HepG2 (cell line): Measurements from ENCODE around the gene AGPAT2. TPM values are rescaled to one million over a fixed set of nuclear protein-coding genes. Genes with fewer than 3 reads are reported as not detected.
A peak's percentile ranks its signal among the peaks of the same experiment; 100 is the strongest.

Source experiments
- ATAC-seq: fragments of 200-7000 bp; cut with Tn5 transposase; 3 replicates; pipeline ENCODE4 v1.9.1; 2020; ENCODE audit warnings: mild to moderate bottlenecking, moderate library complexity
- BruUV-seq: library from RNA; stranded (reverse); fragments of 400-500 nt; replicated peaks from 2 replicates; lab custom pipeline; 2021; lab: Mats Ljungman, UMichigan
- CTCF ChIA-PET: fragments of 300-600 bp; formaldehyde crosslinking; extraction: SDS; loops from one replicate; lab custom pipeline; 2021; ENCODE audit warnings: low total read pairs, inconsistent platforms, low intra/inter-chr PET ratio; lab: Yijun Ruan, JAX
- POLR2A ChIA-PET: fragments of 350-600 bp; sonication (Branson Sonifier 250); formaldehyde crosslinking; loops from one replicate; lab custom pipeline; 2020; ENCODE audit warnings: antibody characterized with exemption, inconsistent platforms; lab: Yijun Ruan, JAX
- DNase-seq: peaks from one replicate; pipeline ENCODE4 v3.0.0-alpha.2; 2015; ENCODE audit warnings: low spot score
- FAIRE-seq: peaks from 3 replicates; lab custom pipeline; 2011; peaks lifted over from hg19 to GRCh38; lab: Jason Lieb, UNC
- H2AFZ ChIP-seq: one replicate; pipeline ENCODE4 v1.6.1; 2011; ENCODE audit warnings: low read length, inconsistent platforms
- H3K27ac ChIP-seq: fragments of 300-600 bp; 3 replicates; pipeline ENCODE4 v1.8.0; 2011; ENCODE audit warnings: mixed run types, mild to moderate bottlenecking, mixed read lengths, low read length, inconsistent platforms; ENCODE audit not compliant: insufficient read depth; ENCODE audit errors: extremely low read length
- H3K27me3 ChIP-seq, 2 experiments: fragments of 200-600 bp in 1 of 2; 2 replicates in 1 of 2; 3 replicates in 1 of 2; pipeline versions ENCODE4 v1.6.0 to v1.8.0; 2011; ENCODE audit warnings: low read length in 2 of 2, mild to moderate bottlenecking in 2 of 2, moderate library complexity in 2 of 2, inconsistent platforms in 1 of 2; ENCODE audit not compliant: insufficient read depth in 2 of 2, control insufficient read depth in 1 of 2
- H3K36me3 ChIP-seq, 2 experiments: fragments of 200-600 bp in 1 of 2; replicated peaks in 1 of 2; 2 replicates in 1 of 2; 3 replicates in 1 of 2; pipeline versions ENCODE4 v1.5.1 to v1.8.0; 2011; ENCODE audit warnings: low read length in 2 of 2, inconsistent platforms in 1 of 2; ENCODE audit not compliant: insufficient read depth in 2 of 2, control insufficient read depth in 1 of 2
- H3K4me1 ChIP-seq: 2 replicates; pipeline ENCODE4 v1.5.1; 2012; ENCODE audit warnings: low read length, inconsistent platforms; ENCODE audit not compliant: insufficient read depth
- H3K4me2 ChIP-seq: 2 replicates; pipeline ENCODE4 v1.6.0; 2011; ENCODE audit warnings: low read depth, low read length, inconsistent platforms
- H3K4me3 ChIP-seq, 3 experiments: fragments of 200-600 bp in 1 of 3; sonication (generic), shearing (Covaris generic) in 1 of 3; replicated peaks in 1 of 3; 2 replicates each; pipeline ENCODE4 v1.5.1; 2011 to 2016; ENCODE audit warnings: low read length in 3 of 3, inconsistent platforms in 2 of 3, low read depth in 2 of 3, mild to moderate bottlenecking in 2 of 3, control low read depth in 1 of 3, mixed read lengths in 1 of 3; ENCODE audit not compliant: insufficient read depth in 1 of 3
- H3K79me2 ChIP-seq: one replicate; pipeline ENCODE4 v1.6.1; 2011; ENCODE audit warnings: low read length, inconsistent platforms; ENCODE audit not compliant: insufficient read depth
- H3K9ac ChIP-seq: 2 replicates; pipeline ENCODE4 v1.6.0; 2011; ENCODE audit warnings: mild to moderate bottlenecking, low read depth, low read length, inconsistent platforms; ENCODE audit not compliant: insufficient read depth
- H3K9me3 ChIP-seq: 2 replicates; pipeline ENCODE4 v1.5.1; 2012; ENCODE audit warnings: mild to moderate bottlenecking, low read length
- H4K20me1 ChIP-seq: 2 replicates; pipeline ENCODE4 v1.6.0; 2011; ENCODE audit warnings: inconsistent platforms, mild to moderate bottlenecking, low read length, moderate library complexity; ENCODE audit not compliant: insufficient read depth
- NPAS2 ChIP-seq: sonication (generic); formaldehyde crosslinking; IDR thresholded peaks from 2 replicates; pipeline ENCODE4 v1.8.0; 2022; ENCODE audit warnings: mild to moderate bottlenecking, missing genetic modification reagents, borderline replicate concordance
- RBFOX2 ChIP-seq: fragments of 200-400 bp; formaldehyde crosslinking; IDR thresholded peaks from 2 replicates; pipeline ENCODE4 v1.6.1; 2017; ENCODE audit warnings: low read depth, mild to moderate bottlenecking, low read length
- RBM22 ChIP-seq: fragments of 200-400 bp; formaldehyde crosslinking; optimal IDR thresholded peaks from 2 replicates; pipeline ENCODE3; 2017; ENCODE audit warnings: mild to moderate bottlenecking, low read length, moderate library complexity
- ZFP36L2 ChIP-seq: sonication (generic); formaldehyde crosslinking; IDR thresholded peaks from 2 replicates; pipeline ENCODE4 v1.4.0; 2020; ENCODE audit warnings: missing genetic modification reagents
- ZNF24 ChIP-seq: fragments of 450-650 bp; IDR thresholded peaks from 2 replicates; pipeline ENCODE4 v1.6.1; 2017; ENCODE audit warnings: antibody characterized with exemption, mild to moderate bottlenecking
- ZNF691 ChIP-seq: sonication (generic); formaldehyde crosslinking; IDR thresholded peaks from 2 replicates; pipeline ENCODE4 v1.4.0; 2020; ENCODE audit warnings: missing genetic modification reagents, low read depth, mild to moderate bottlenecking, borderline replicate concordance
- ZNF841 ChIP-seq: sonication (generic); formaldehyde crosslinking; IDR thresholded peaks from 2 replicates; pipeline ENCODE4 v1.8.1; 2023; ENCODE audit warnings: missing genetic modification reagents, borderline replicate concordance
- WGBS: methylation state at CpG from one replicate; pipeline ENCODE4 v1.1.6; 2017; ENCODE audit warnings: low lambda C conversion rate; 5-methylcytosine and 5-hydroxymethylcytosine counted together
- in situ Hi-C: cut with HindIII; loops from 2 replicates; pipeline ENCODE4 v1.10.0; 2017; ENCODE audit warnings: low pct_unique_long_range_greater_than_20kb; ENCODE audit not compliant: extremely low pct_ligation_motif_present
- intact Hi-C: fragments of 100-400 bp; cut with micrococcal nuclease; formaldehyde crosslinking; loops from one replicate; pipeline ENCODE4 v1.10.0; 2022; ENCODE audit not compliant: unreplicated experiment
- polyA plus RNA-seq, 8 experiments: library from polyadenylated mRNA; depleted of rRNA in 3 of 8; stranded (reverse) in 7 of 8; unstranded in 1 of 8; fragments of >200 nt; fragmentation: Illumina TruSeq in 4 of 8; extraction: Trizol in 4 of 8; gene quantifications; 2 replicates each; pipeline versions ENCODE4 v1.2.1 to v1.2.3, GENCODE V29; 2011 to 2016; ENCODE audit warnings: low read depth in 4 of 8, missing spikeins in 1 of 8, mixed read lengths in 1 of 8; ENCODE audit not compliant: insufficient read depth in 1 of 8
- total RNA-seq, 5 experiments: library from RNA; depleted of rRNA; stranded (reverse); fragments of >200 nt; fragmentation: Illumina TruSeq; extraction: Trizol; gene quantifications; 2 replicates each; pipeline ENCODE4 v1.2.3, GENCODE V29; 2016; ENCODE audit warnings: low read depth in 1 of 5

AGPAT2 gene
- total and polyA plus RNA-seq, 2 of the 13 experiments (the other 11 are each of a cell fraction or from before 2014, with no cell fraction given) = 3.9 to 25.8 TPM

GRCh38 chr9:136725612-136726011 lies 38.4 kb upstream of the AGPAT2 start:
- Histone ChIP-seq H3K79me2 (peaks cover 31% of the 10 kb centered on the region), H3K27me3 (no peaks in the 10 kb centered on the region; a peak in 1 of 5 replicates)
- TF ChIP-seq ZNF691 (CRISPR knock-in tag) = no peak
- TF ChIP-seq RBM22 = peak; percentile 31
- TF ChIP-seq NPAS2 (CRISPR knock-in tag) = no peak
- TF ChIP-seq ZFP36L2 = no peak

DNA sequence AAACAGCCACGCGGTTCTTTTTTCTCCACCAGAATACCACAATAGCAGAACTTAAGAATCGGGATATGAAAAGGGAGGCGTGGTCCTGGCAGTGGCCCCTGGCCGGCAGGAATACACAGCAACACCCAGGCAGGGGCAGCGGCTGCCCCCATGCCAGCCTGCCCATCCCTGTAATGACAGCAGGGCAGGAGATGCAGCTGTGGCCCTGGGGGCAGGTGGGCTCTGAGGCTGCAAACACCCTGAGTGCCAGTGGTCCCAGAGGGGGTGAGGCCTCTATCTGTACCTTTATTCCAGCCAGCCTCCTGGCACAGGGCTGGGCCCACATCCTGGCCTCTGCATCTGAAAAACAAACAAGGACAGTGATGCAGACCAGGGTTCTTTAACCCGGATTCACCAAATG lies 37.5 kb upstream of the AGPAT2 start:
- ATAC-seq = no peak
- H3K79me2 ChIP-seq = peaks cover 27% of the 10 kb centered on the region
- H3K27me3 ChIP-seq = no peaks in the 10 kb centered on the region; a peak in 1 of 5 replicates
- H2AFZ ChIP-seq = no peak overlapping the region
- POLR2A ChIA-PET = no interaction called here
- TF ChIP-seq RBFOX2 (peak; percentile 35; the same call in 1 of the 2 replicates), ZNF24 (no peak), ZNF841 (CRISPR knock-in tag) (no peak)
- 98% methylated on average over 7 of the region's 7 CpGs for WGBS
- no peak for DNase-seq
- no TSS peak for BruUV-seq
- H3K36me3 ChIP-seq = peaks cover 11 to 20% of the 10 kb centered on the region in 2 experiments; a peak in 4 of 5 replicates
- CTCF ChIA-PET = no interaction called here
- no peak overlapping the region for H3K9ac ChIP-seq
- H3K4me1 ChIP-seq = peaks cover 42% of the 10 kb centered on the region
- H3K4me3 ChIP-seq = no peak overlapping the region
- in situ Hi-C loops = no loop called here
- H4K20me1 ChIP-seq = peaks cover 52% of the 10 kb centered on the region
- no peak overlapping the region for H3K27ac ChIP-seq
- intact Hi-C loops = no loop called here
- H3K4me2 ChIP-seq = no peak overlapping the region
- H3K9me3 ChIP-seq = no peaks in the 10 kb centered on the region
- no peak for FAIRE-seq

More at GRCh38 chr9:136725612-136726011, 38.4 kb upstream of the AGPAT2 start:
- ChIA-PET CTCF (no interaction called here), POLR2A (interaction anchor here (0.8 kb wide), 1 partner anchor 28 kb away, joined by 3 read pairs; no protein-coding TSS in a partner anchor)
- peaks cover 50% of the 10 kb centered on the region for H3K4me1 ChIP-seq
- DNase-seq (no peak), ATAC-seq (no peak), FAIRE-seq (no peak)
- H2AFZ ChIP-seq = no peak overlapping the region
- H3K4me3 ChIP-seq = peak overlapping the region in 2 of 3 experiments; percentile 89; a peak in 5 of 6 replicates
- no peak overlapping the region for H3K27ac ChIP-seq
- 80% methylated on average over 10 of the region's 10 CpGs for WGBS
- H4K20me1 ChIP-seq = peaks cover 52% of the 10 kb centered on the region
- H3K4me2 ChIP-seq = peak overlapping the region; percentile 97
- no peaks in the 10 kb centered on the region for H3K9me3 ChIP-seq
- intact Hi-C loops (no loop called here), in situ Hi-C loops (no loop called here)
- no TSS peak for BruUV-seq
- peak overlapping the region; percentile 90; the same call in 1 of the 2 replicates for H3K9ac ChIP-seq
- peaks cover 11 to 20% of the 10 kb centered on the region in 2 experiments; a peak in 4 of 5 replicates for H3K36me3 ChIP-seq
